ENCODE data around the gene KCNQ1OT1. TPM values are rescaled to one million over a fixed set of nuclear protein-coding genes. Genes with fewer than 3 reads are reported as not detected.

Gene KCNQ1OT1
- total and polyA plus RNA-seq, 9 of the 15 experiments (the other 6 are each of a cell fraction or from before 2014, with no cell fraction given), result 0.04 to 2.3 (median 0.74) TPM

DNA sequence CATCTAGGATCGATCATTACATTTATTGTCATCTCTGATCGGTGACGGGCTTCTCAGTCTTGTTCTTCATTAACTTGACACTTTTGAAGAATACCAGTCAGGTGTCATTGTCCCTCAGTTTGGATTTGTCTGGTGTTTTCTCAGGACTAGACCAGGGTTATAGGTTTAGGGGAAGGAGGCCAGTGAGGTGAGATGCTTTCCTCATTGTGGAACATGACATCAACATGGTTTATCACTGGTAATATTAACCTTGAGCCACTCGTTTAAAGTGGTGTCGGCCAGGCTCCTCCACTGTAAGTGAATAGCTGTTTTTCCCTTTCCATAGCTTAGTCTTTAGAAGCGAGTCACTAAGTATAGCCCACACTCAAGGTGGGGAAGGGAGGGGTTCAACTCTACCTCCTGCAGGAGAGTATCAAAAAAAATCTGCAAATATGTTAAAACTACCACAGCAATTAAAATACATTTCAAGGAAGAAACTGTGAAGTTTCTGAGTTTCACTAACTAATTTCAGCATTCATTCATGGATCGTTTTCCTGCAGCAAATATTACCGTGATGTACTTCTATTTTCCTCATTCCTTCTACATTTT, 42.0 kb downstream of the KCNQ1OT1 start:
- intact Hi-C loops (cut with micrococcal nuclease) (no loop called here), in situ Hi-C loops (cut with MboI) (no loop called here)
- no peak overlapping the region for H3K4me2 ChIP-seq (ENCODE audit: insufficient read depth, low read length)
- ATAC-seq (no peak), DNase-seq (ENCODE audit: extremely low read depth in 1 of 4, low spot score in 3 of 4) (peak in 1 of 4 experiments; percentile 5), FAIRE-seq (no peak)
- H3K9me3 ChIP-seq (replicated peaks; ENCODE audit: control insufficient read depth, insufficient read depth, low read depth, low read length), result peaks cover 33% of the 10 kb centered on the region
- H3K36me3 ChIP-seq (ENCODE audit: control insufficient read depth, insufficient read depth, low read length), result no peaks in the 10 kb centered on the region
- 40% methylated on average over 8 of the region's 8 CpGs for WGBS (ENCODE audit: insufficient coverage, low coverage, missing lambda C conversion rate)
- no peaks in the 10 kb centered on the region for H4K20me1 ChIP-seq (replicated peaks; ENCODE audit: control insufficient read depth, insufficient read depth, low read length)
- H3K4me1 ChIP-seq (replicated peaks in 1 of 2; ENCODE audit: control insufficient read depth in 2 of 2, insufficient read depth in 2 of 2, low read length in 2 of 2), result no peaks in the 10 kb centered on the region
- TF ChIP-seq USF2 (CRISPR knock-in tag; IDR thresholded peaks at IDR 0.05) (no peak), SOX6 (IDR thresholded peaks at IDR 0.05) (peak; percentile 19; the same call in 1 of the 2 replicates)
- ChIA-PET CTCF (ENCODE audit: low intra/inter-chr PET ratio) (no interaction called here), POLR2A (no interaction called here)
- no peaks in the 10 kb centered on the region for H3K79me2 ChIP-seq (ENCODE audit: control insufficient read depth, insufficient read depth, low read length)
- no peaks in the 10 kb centered on the region for H3K27me3 ChIP-seq (ENCODE audit: control insufficient read depth in 2 of 2, insufficient read depth in 2 of 2, low read length in 2 of 2)
- BruUV-seq (replicated peaks), result no TSS peak
- H3K4me3 ChIP-seq, result no peak overlapping the region
- no peak overlapping the region for H3K9ac ChIP-seq (ENCODE audit: insufficient read depth in 1 of 2, low read depth in 2 of 2, low read length in 2 of 2)
- no peak overlapping the region for H3K27ac ChIP-seq (ENCODE audit: extremely low read depth, low read depth, low read length)
- no peak overlapping the region for H2AFZ ChIP-seq (ENCODE audit: low read depth, low read length)
- no peaks in the 10 kb centered on the region for H3K9me1 ChIP-seq (ENCODE audit: control insufficient read depth, insufficient read depth, low read length)

DNA sequence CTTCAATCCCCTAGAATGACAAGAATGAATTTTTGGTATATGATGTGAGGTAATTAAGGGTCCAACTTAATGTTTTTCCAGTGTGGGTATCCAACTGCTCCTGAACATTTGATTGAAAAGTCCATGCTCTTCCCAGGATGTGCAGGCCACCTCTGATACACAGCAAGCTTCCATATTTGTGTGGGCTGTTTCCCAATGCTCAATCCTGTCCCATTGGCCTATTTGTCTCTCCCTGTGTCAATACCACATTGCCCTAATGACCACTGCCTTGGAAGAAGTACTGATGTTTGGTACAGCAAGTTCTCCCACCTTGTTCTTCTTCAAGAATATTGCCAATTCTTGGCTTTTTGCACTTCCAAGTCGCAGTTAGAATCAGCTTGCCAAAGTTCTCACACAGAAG, 42.9 kb downstream of the KCNQ1OT1 start:
- peak in 1 of 4 experiments; percentile 1 for DNase-seq (ENCODE audit: extremely low read depth in 1 of 4, low spot score in 3 of 4)
- intact Hi-C loops (cut with micrococcal nuclease), result no loop called here
- in situ Hi-C loops (cut with MboI), result no loop called here
- no TSS peak for BruUV-seq (replicated peaks)
- Histone ChIP-seq H3K4me1 (replicated peaks in 1 of 2; ENCODE audit: control insufficient read depth in 2 of 2, insufficient read depth in 2 of 2, low read length in 2 of 2) (no peaks in the 10 kb centered on the region), H3K27me3 (ENCODE audit: control insufficient read depth in 2 of 2, insufficient read depth in 2 of 2, low read length in 2 of 2) (no peaks in the 10 kb centered on the region), H3K79me2 (ENCODE audit: control insufficient read depth, insufficient read depth, low read length) (no peaks in the 10 kb centered on the region), H2AFZ (ENCODE audit: low read depth, low read length) (no peak overlapping the region), H4K20me1 (replicated peaks; ENCODE audit: control insufficient read depth, insufficient read depth, low read length) (no peaks in the 10 kb centered on the region), H3K36me3 (ENCODE audit: control insufficient read depth, insufficient read depth, low read length) (no peaks in the 10 kb centered on the region), H3K9ac (ENCODE audit: insufficient read depth in 1 of 2, low read depth in 2 of 2, low read length in 2 of 2) (no peak overlapping the region), H3K27ac (ENCODE audit: extremely low read depth, low read depth, low read length) (no peak overlapping the region), H3K9me1 (ENCODE audit: control insufficient read depth, insufficient read depth, low read length) (no peaks in the 10 kb centered on the region), H3K4me2 (ENCODE audit: insufficient read depth, low read length) (no peak overlapping the region), H3K4me3 (no peak overlapping the region), H3K9me3 (replicated peaks; ENCODE audit: control insufficient read depth, insufficient read depth, low read depth, low read length) (peaks cover 35% of the 10 kb centered on the region)
- ATAC-seq, result no peak
- ChIA-PET POLR2A (no interaction called here), CTCF (ENCODE audit: low intra/inter-chr PET ratio) (no interaction called here)
- peak; percentile 78; the same call in 1 of the 2 replicates for TF ChIP-seq ZNF75A (CRISPR knock-in tag; IDR thresholded peaks at IDR 0.05)
- TF ChIP-seq ZC3H11A (IDR thresholded peaks at IDR 0.05; ENCODE audit: low read depth, low read length), result no peak
- 35% methylated on average over 1 of the region's 1 CpG for WGBS (ENCODE audit: insufficient coverage, low coverage, missing lambda C conversion rate)
- no peak for FAIRE-seq
